Measurements from ENCODE around the gene PITPNC1. TPM values are rescaled to one million over a fixed set of nuclear protein-coding genes. Genes with fewer than 3 reads are reported as not detected.

PITPNC1 gene
- total RNA-seq, 1 experiment from 2014 or later = 20.8 TPM

GRCh38 chr17:67615736-67616135 lies 238.7 kb downstream of the PITPNC1 start:
- BruUV-seq (replicated peaks) = no TSS peak
- in situ Hi-C loops (cut with HindIII; ENCODE audit: low pct_unique_long_range_greater_than_20kb, low sequenced_read_pairs) = no loop called here

GRCh38 chr17:67617304-67617899 lies 240.3 kb downstream of the PITPNC1 start:
- ATAC-seq = no peak
- no TSS peak for BruUV-seq (replicated peaks)
- Histone ChIP-seq H3K9me3 (ENCODE audit: control insufficient read depth, insufficient read depth, low read depth, low read length) (no peaks in the 10 kb centered on the region), H3K27ac (ENCODE audit: low read length) (no peak overlapping the region), H3K27me3 (ENCODE audit: control insufficient read depth, insufficient read depth, low read length) (no peaks in the 10 kb centered on the region), H3K4me1 (ENCODE audit: control insufficient read depth, insufficient read depth, low read length) (no peaks in the 10 kb centered on the region), H3K36me3 (ENCODE audit: control insufficient read depth, insufficient read depth, low read length) (no peaks in the 10 kb centered on the region), H3K4me3 (ENCODE audit: low read depth in 2 of 2, low read length in 2 of 2) (no peak overlapping the region)
- intact Hi-C loops (cut with micrococcal nuclease; ENCODE audit: unreplicated experiment) (no loop called here), in situ Hi-C loops (cut with HindIII; ENCODE audit: low pct_unique_long_range_greater_than_20kb, low sequenced_read_pairs) (no loop called here)
- POLR2A ChIA-PET = no interaction called here
- CTCF ChIA-PET = no interaction called here
- TF ChIP-seq CTCF (IDR thresholded peaks at IDR 0.05) (no peak), POLR2AphosphoS5 (IDR thresholded peaks at IDR 0.05; ENCODE audit: low read depth, low read length) (no peak), TCF7L2 (IDR thresholded peaks at IDR 0.05; ENCODE audit: low read depth, low read length) (no peak), SIN3A (IDR thresholded peaks at IDR 0.05; ENCODE audit: borderline replicate concordance, insufficient read depth, low read depth, low read length) (no peak), REST (IDR thresholded peaks at IDR 0.05; ENCODE audit: insufficient read depth in 1 of 2, low read depth in 2 of 2, low read length in 1 of 2) (no peak)
- no peak for DNase-seq (ENCODE audit: low read depth, low spot score)

More at GRCh38 chr17:67615736-67616135, 238.7 kb downstream of the PITPNC1 start:
- no peak overlapping the region for H3K27ac ChIP-seq (ENCODE audit: low read length)
- intact Hi-C loops (cut with micrococcal nuclease; ENCODE audit: unreplicated experiment) = no loop called here
- no peak for DNase-seq (ENCODE audit: low read depth, low spot score)
- no peak overlapping the region for H3K4me3 ChIP-seq (ENCODE audit: low read depth in 2 of 2, low read length in 2 of 2)
- H3K27me3 ChIP-seq (ENCODE audit: control insufficient read depth, insufficient read depth, low read length) = no peaks in the 10 kb centered on the region
- H3K4me1 ChIP-seq (ENCODE audit: control insufficient read depth, insufficient read depth, low read length) = no peaks in the 10 kb centered on the region
- POLR2A ChIA-PET = no interaction called here
- no peak for TF ChIP-seq TCF7L2 (IDR thresholded peaks at IDR 0.05; ENCODE audit: low read depth, low read length)
- no peak for TF ChIP-seq SIN3A (IDR thresholded peaks at IDR 0.05; ENCODE audit: borderline replicate concordance, insufficient read depth, low read depth, low read length)
- no peak for TF ChIP-seq REST (IDR thresholded peaks at IDR 0.05; ENCODE audit: insufficient read depth in 1 of 2, low read depth in 2 of 2, low read length in 1 of 2)
- TF ChIP-seq CTCF (IDR thresholded peaks at IDR 0.05) = no peak
- H3K36me3 ChIP-seq (ENCODE audit: control insufficient read depth, insufficient read depth, low read length) = no peaks in the 10 kb centered on the region
- ATAC-seq = no peak
- CTCF ChIA-PET = interaction anchor here (1.0 kb wide), 1 partner anchor 241 kb away, joined by 3 read pairs; no protein-coding TSS in a partner anchor
- H3K9me3 ChIP-seq (ENCODE audit: control insufficient read depth, insufficient read depth, low read depth, low read length) = no peaks in the 10 kb centered on the region

All from Panc1 (cell line).